Esophagus squamous epithelium (tissue), 5 donors: ENCODE measurements around the gene RETREG2. TPM values are rescaled to one million over a fixed set of nuclear protein-coding genes. Genes with fewer than 3 reads are reported as not detected.

Experiments used
- DNase-seq: peaks from one replicate; lab custom pipeline; 2025; lab: John Stamatoyannopoulos, UW
- H3K27ac ChIP-seq, 4 donors: fragments of 200-600 bp; sonication (generic); one replicate each; pipeline ENCODE4 v1.5.1; 2016 to 2019; ENCODE audit warnings: mild to moderate bottlenecking in 1 of 4
- H3K27me3 ChIP-seq, 4 donors: fragments of 200-600 bp; sonication (generic); 1 replicate in 3 of 4; 2 replicates in 1 of 4; pipeline versions ENCODE4 v1.5.1 to v1.6.0; 2017 to 2021; ENCODE audit warnings: antibody characterized with exemption in 1 of 4
- H3K36me3 ChIP-seq, 3 donors: fragments of 200-600 bp; sonication (generic); one replicate each; pipeline ENCODE4 v1.5.1; 2016 to 2019
- H3K4me1 ChIP-seq, 3 donors: fragments of 200-600 bp; sonication (generic); one replicate each; pipeline ENCODE4 v1.5.1; 2017 to 2019
- H3K4me3 ChIP-seq, 4 donors: fragments of 200-600 bp; sonication (generic); 1 replicate in 3 of 4; 2 replicates in 1 of 4; pipeline ENCODE4 v1.5.1; 2016 to 2019; ENCODE audit warnings: mild to moderate bottlenecking in 2 of 4, moderate library complexity in 1 of 4
- H3K9me3 ChIP-seq, 3 donors: fragments of 200-600 bp; sonication (generic); one replicate each; pipeline ENCODE4 v1.5.1; 2016 to 2019
- POLR2A ChIP-seq, 4 donors: fragments of 450-650 bp; IDR thresholded peaks; one replicate each; pipeline ENCODE4 v1.6.1; 2017; ENCODE audit warnings: antibody characterized with exemption in 4 of 4, mild to moderate bottlenecking in 4 of 4, moderate library complexity in 3 of 4
- WGBS, 2 donors: methylation state at CpG; one replicate each; pipeline ENCODE4 v1.1.5; 2018; 5-methylcytosine and 5-hydroxymethylcytosine counted together
- intact Hi-C: fragments of 100-400 bp; cut with DNase I; formaldehyde crosslinking; loops from one replicate; pipeline ENCODE4 v1.15.0; 2022
- total RNA-seq, 4 donors: library from RNA; depleted of rRNA; stranded (reverse); fragments of >200 nt; gene quantifications; one replicate each; pipeline ENCODE4 v1.1.0, GENCODE V29; 2016
- TF ChIP-seq, protein P1 (sequence below), 6 experiments: fragments of 450-650 bp in 4 of 6; fragments of 200-600 bp in 2 of 6; sonication (generic) in 2 of 6; IDR thresholded peaks; one replicate each; pipeline ENCODE4 v1.5.1; 2016 to 2019; ENCODE audit warnings: antibody characterized with exemption in 6 of 6, mild to moderate bottlenecking in 4 of 6, moderate library complexity in 4 of 6
- donor health status: DM: yes; HTN: yes; CAD: no.

The RETREG2 gene
- total RNA-seq, 4 donors from 2014 or later: 31.0 to 58.7 (median 41.8) TPM

- peak overlapping the region; percentile 84 to 100 (median 92) for H3K4me3 ChIP-seq
- intact Hi-C loops: no loop called here
- DNase-seq: no peak
- H3K4me1 ChIP-seq: peaks cover 10 to 70% (median 35%) of the 10 kb centered on the region in 3 donors
- no peaks in the 10 kb centered on the region for H3K9me3 ChIP-seq
- peak overlapping the region; percentile 98 to 100 (median 98) for H3K27ac ChIP-seq
- no peaks in the 10 kb centered on the region for H3K27me3 ChIP-seq
- H3K36me3 ChIP-seq: peaks cover 17 to 61% (median 35%) of the 10 kb centered on the region in 3 donors
- 14 to 21% methylated on average over 2 to 6 of the region's 45 CpGs for WGBS, 2 donors
- TF ChIP-seq POLR2A (IDR thresholded peaks at IDR 0.05): no peak
- TF ChIP-seq, protein P1, sequence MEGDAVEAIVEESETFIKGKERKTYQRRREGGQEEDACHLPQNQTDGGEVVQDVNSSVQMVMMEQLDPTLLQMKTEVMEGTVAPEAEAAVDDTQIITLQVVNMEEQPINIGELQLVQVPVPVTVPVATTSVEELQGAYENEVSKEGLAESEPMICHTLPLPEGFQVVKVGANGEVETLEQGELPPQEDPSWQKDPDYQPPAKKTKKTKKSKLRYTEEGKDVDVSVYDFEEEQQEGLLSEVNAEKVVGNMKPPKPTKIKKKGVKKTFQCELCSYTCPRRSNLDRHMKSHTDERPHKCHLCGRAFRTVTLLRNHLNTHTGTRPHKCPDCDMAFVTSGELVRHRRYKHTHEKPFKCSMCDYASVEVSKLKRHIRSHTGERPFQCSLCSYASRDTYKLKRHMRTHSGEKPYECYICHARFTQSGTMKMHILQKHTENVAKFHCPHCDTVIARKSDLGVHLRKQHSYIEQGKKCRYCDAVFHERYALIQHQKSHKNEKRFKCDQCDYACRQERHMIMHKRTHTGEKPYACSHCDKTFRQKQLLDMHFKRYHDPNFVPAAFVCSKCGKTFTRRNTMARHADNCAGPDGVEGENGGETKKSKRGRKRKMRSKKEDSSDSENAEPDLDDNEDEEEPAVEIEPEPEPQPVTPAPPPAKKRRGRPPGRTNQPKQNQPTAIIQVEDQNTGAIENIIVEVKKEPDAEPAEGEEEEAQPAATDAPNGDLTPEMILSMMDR (IDR thresholded peaks at IDR 0.05): peak in 2 of 6 experiments; percentile 5 to 15
Measured at GRCh38 chr2:219175928-219176817, 1.9 kb upstream of the RETREG2 start.

DNA sequence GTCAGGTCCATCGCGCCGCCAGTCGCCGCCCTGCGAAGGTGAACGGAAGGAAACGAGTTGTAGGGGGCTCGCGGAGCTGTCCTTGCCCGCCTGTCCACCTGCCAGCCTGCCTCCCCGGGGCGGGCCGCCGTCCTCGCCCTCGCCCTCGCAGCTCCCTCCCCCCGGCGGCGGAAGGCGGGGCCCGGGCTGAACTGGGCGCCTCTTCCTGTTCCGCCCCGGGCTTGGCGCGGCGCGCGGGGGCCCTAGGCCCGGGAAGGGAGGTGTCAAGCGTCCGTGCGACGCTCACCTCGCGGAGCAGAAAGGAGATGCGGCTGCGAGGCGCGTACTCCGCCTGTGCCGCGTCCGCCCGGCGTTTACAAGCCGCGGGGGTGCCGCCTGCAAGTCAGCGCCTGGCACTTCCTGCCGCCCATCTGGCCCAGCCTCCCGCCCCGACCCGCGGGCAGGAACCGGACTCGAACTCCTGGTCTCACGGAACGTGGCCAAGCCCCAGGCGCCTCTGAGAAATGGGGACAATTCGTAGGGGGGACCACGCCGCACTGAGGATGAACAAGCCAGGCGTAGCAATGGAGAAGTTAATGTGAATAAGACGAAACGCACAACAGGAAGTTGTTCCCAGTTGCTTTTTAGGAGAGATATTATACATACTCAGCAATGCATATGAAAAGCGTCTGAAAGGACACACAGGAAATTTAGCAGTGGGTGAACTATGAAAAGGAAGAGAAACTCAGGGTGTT, 1.1 kb upstream of the RETREG2 start, which contains the start of gene CNPPD1:
CNPPD1 (minus strand) TSS at position 108 of the 734 bp plus-strand sequence; CDS start at position 11, 97 bp downstream.
- TF ChIP-seq, protein P1 (IDR thresholded peaks at IDR 0.05): peak in 2 of 6 experiments; percentile 4 to 25
- TF ChIP-seq POLR2A (IDR thresholded peaks at IDR 0.05): peak in 3 of 4 donors; percentile 91 to 99 (median 96)
- no peaks in the 10 kb centered on the region for H3K27me3 ChIP-seq
- intact Hi-C loops: no loop called here
- no peaks in the 10 kb centered on the region for H3K9me3 ChIP-seq
- peak; percentile 48 for DNase-seq
- peaks cover 10 to 61% (median 30%) of the 10 kb centered on the region in 3 donors for H3K4me1 ChIP-seq
- H3K4me3 ChIP-seq: peak within 1 kb of the TSS; percentile 84 to 100 (median 92)
- peak within 1 kb of the TSS; percentile 98 to 100 (median 98) for H3K27ac ChIP-seq
- peaks cover 25 to 62% (median 43%) of the 10 kb centered on the region in 3 donors for H3K36me3 ChIP-seq
- 0% methylated on average over 7 to 8 of the region's 69 CpGs for WGBS, 2 donors

DNA sequence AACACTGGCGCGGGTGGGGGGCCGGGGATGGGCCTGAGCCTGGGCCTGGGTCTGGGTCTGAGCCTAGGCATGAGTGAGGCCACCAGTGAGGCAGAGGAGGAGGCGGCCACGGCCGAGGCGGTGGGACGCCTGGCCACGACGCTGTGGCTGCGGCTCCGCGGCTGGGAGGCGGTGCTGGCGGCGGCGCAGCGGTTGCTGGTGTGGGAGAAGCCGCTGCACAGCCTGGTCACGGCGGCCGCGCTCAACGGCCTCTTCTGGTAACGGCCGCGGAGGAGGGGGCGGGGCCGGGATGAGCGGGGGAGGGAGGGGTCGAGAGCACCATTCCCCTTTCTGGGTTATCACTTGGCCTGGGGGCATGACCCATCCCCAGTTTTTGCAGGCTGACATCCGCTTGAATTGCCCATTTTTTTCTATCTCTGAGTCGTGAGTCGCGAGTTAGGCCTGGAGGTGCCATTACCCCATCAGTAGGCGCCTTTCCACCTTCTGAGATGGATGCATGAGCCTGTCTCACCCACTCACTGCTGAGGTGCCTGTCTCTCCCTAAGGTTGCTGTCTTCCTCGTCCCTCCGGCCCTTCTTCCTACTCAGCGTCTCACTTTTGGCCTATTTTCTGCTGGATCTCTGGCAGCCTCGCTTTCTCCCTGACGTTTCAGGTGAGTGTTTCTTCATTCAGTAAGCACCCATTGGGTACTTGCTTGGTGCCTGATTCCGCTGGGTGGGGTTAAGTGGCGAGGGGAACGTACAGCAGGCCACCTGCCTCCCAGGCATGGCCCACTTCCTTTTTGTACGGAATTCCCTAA, 501 bp downstream of the RETREG2 start:
- peak overlapping the region; percentile 84 to 100 (median 92) for H3K4me3 ChIP-seq
- peaks cover 10 to 57% (median 30%) of the 10 kb centered on the region in 3 donors for H3K4me1 ChIP-seq
- H3K36me3 ChIP-seq: peaks cover 26 to 62% (median 47%) of the 10 kb centered on the region in 3 donors
- no peak for DNase-seq
- H3K27me3 ChIP-seq: no peaks in the 10 kb centered on the region
- no peaks in the 10 kb centered on the region for H3K9me3 ChIP-seq
- H3K27ac ChIP-seq: peak overlapping the region; percentile 98 to 100 (median 98)
- intact Hi-C loops: no loop called here
- 10% methylated on average over 14 of the region's 45 CpGs for WGBS, 2 donors
- no peak for TF ChIP-seq POLR2A (IDR thresholded peaks at IDR 0.05)
- TF ChIP-seq, protein P1 (IDR thresholded peaks at IDR 0.05): no peak

DNA sequence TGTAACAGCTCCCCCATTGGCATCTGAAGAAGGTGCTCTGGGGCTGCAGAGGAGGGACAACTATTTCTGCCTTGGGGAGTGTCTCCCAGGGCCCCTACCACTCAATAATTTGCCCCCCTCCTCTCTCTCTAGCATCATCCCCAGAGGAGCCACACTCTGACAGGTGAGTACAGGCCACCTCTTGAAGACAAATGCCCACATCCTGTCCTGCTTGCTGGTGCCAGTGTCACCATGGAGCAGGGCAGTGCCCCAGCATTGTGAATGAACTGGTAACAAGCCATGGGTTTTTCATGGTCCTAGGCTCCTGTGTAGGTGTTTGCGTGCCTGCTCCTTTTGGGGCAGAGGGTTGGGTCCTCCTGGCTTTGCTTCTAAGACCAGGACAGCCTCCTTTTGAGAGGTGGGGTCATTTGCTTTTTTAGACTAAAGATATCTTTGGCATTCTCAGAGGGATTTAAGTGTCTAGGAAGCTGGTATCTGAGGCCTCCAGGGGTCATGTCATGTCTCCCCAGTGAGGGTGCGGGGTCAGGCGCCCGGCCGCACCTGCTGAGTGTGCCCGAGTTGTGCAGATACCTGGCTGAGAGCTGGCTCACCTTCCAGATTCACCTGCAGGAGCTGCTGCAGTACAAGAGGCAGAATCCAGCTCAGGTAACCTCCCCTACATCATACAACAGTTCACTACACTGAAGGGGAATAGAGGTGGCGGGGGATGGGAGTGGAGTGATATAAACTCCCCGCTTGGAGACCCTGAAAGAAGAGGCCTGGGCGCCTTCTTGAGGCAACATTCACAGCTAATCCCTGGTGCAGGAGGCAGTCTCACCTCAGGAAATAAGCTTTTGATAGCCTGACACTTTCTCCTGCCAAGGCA, 1.8 kb downstream of the RETREG2 start:
- Histone ChIP-seq H3K4me1 (peaks cover 10 to 48% (median 25%) of the 10 kb centered on the region in 3 donors), H3K27ac (peak overlapping the region in 1 of 4 donors; percentile 99), H3K27me3 (no peaks in the 10 kb centered on the region), H3K36me3 (peaks cover 26 to 61% (median 35%) of the 10 kb centered on the region in 3 donors), H3K9me3 (no peaks in the 10 kb centered on the region), H3K4me3 (no peak overlapping the region)
- no peak for DNase-seq
- 93 to 95% methylated on average over 3 to 9 of the region's 9 CpGs for WGBS, 2 donors
- TF ChIP-seq POLR2A (IDR thresholded peaks at IDR 0.05): no peak
- TF ChIP-seq, protein P1 (IDR thresholded peaks at IDR 0.05): no peak
- intact Hi-C loops: no loop called here
